BE2C (cell line): ENCODE measurements around the gene STK11.

Experiments used
- DNase-seq: peaks from one replicate; pipeline ENCODE4 v3.0.0-alpha.2; 2020
- H3K27me3 ChIP-seq: fragments of 250-450 bp; sonication (Bioruptor Pico); 2 replicates; pipeline ENCODE4 v1.5.1; 2020; ENCODE audit warnings: mild to moderate bottlenecking
- H3K36me3 ChIP-seq: fragments of 250-450 bp; sonication (Bioruptor Pico); 2 replicates; pipeline ENCODE4 v1.5.1; 2020; ENCODE audit warnings: mild to moderate bottlenecking
- H3K4me1 ChIP-seq: fragments of 250-450 bp; sonication (Bioruptor Pico); 2 replicates; pipeline ENCODE4 v1.5.1; 2020
- H3K4me3 ChIP-seq: 2 replicates; pipeline ENCODE4 v1.5.1; 2011; ENCODE audit warnings: low read depth, low read length
- H3K9me3 ChIP-seq: fragments of 250-450 bp; sonication (Bioruptor Pico); 2 replicates; pipeline ENCODE4 v1.5.1; 2020
- TF ChIP-seq, protein P1 (sequence below): IDR thresholded peaks from 2 replicates; pipeline ENCODE4 v1.5.1; 2012; ENCODE audit warnings: mild to moderate bottlenecking, low read depth, low read length

STK11 gene

DNA sequence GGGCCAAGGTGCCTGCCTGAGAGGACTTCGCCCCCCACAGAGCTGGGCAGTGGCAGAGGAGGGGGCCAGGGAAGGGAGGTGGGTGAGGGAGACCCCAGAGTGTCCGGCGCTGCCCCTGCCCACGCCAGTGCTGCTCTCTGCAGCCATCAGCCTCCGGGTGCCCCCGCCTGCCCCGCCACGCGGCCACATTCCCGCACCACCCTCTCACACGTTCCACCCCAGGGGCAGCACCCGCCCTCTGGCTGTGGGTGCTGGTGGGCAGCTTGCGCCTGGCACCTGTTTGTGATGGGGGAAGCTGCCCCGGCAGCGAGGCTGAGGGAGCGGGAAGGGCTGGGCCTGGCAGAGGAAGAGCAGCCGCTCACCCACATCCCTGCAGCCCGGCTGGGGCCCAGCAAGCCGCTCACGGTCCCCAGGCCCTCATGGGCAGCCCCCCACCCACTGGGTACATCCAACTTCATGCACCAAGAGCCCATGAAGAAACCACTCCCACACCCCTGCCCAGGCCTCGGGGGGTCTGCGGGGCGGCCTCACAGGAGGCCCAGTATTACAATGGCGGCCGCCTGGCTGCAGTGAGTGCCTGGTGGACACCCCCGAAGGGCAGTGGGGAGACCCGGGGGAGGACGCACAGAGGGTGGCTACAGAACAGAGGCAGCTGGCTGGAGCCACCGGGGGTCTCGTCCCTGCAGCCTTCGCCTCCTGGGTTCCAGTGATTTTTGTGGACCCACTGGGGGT is 45.5 kb upstream of the STK11 start:
- DNase-seq, result no peak
- no peaks in the 10 kb centered on the region for H3K36me3 ChIP-seq

DNA sequence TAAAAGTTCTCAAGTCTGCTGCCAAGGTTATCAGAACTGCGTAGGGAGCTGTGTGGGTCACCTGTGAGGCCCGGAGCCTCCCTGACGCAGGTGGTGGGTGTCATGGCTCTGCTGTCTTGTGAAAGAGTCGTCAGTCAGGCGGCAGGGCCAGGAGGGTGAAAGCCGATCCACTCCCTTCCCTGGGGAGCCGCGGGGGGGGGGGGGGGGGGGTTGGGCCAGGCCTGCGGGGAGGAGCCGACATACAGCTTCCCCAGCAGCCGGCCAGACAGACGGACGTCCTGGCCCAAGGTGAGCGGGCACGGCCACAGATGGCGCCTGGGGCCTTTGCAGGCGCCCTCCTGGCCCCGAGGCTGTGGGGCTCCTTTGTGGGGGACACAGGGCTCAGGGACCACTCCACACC is 43.9 kb upstream of the STK11 start:
- DNase-seq, result no peak
- no peaks in the 10 kb centered on the region for H3K4me1 ChIP-seq
- no peaks in the 10 kb centered on the region for H3K27me3 ChIP-seq
- TF ChIP-seq, protein P1, sequence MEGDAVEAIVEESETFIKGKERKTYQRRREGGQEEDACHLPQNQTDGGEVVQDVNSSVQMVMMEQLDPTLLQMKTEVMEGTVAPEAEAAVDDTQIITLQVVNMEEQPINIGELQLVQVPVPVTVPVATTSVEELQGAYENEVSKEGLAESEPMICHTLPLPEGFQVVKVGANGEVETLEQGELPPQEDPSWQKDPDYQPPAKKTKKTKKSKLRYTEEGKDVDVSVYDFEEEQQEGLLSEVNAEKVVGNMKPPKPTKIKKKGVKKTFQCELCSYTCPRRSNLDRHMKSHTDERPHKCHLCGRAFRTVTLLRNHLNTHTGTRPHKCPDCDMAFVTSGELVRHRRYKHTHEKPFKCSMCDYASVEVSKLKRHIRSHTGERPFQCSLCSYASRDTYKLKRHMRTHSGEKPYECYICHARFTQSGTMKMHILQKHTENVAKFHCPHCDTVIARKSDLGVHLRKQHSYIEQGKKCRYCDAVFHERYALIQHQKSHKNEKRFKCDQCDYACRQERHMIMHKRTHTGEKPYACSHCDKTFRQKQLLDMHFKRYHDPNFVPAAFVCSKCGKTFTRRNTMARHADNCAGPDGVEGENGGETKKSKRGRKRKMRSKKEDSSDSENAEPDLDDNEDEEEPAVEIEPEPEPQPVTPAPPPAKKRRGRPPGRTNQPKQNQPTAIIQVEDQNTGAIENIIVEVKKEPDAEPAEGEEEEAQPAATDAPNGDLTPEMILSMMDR, result no peak
- H3K4me3 ChIP-seq, result no peak overlapping the region
- no peaks in the 10 kb centered on the region for H3K9me3 ChIP-seq
- H3K36me3 ChIP-seq, result peaks cover 4% of the 10 kb centered on the region

More for the DNA sequence above, 45.5 kb upstream of the STK11 start:
- Histone ChIP-seq H3K27me3 (no peaks in the 10 kb centered on the region), H3K4me1 (peaks cover 6% of the 10 kb centered on the region), H3K4me3 (no peak overlapping the region), H3K9me3 (no peaks in the 10 kb centered on the region)
- TF ChIP-seq, protein P1, result no peak

DNA sequence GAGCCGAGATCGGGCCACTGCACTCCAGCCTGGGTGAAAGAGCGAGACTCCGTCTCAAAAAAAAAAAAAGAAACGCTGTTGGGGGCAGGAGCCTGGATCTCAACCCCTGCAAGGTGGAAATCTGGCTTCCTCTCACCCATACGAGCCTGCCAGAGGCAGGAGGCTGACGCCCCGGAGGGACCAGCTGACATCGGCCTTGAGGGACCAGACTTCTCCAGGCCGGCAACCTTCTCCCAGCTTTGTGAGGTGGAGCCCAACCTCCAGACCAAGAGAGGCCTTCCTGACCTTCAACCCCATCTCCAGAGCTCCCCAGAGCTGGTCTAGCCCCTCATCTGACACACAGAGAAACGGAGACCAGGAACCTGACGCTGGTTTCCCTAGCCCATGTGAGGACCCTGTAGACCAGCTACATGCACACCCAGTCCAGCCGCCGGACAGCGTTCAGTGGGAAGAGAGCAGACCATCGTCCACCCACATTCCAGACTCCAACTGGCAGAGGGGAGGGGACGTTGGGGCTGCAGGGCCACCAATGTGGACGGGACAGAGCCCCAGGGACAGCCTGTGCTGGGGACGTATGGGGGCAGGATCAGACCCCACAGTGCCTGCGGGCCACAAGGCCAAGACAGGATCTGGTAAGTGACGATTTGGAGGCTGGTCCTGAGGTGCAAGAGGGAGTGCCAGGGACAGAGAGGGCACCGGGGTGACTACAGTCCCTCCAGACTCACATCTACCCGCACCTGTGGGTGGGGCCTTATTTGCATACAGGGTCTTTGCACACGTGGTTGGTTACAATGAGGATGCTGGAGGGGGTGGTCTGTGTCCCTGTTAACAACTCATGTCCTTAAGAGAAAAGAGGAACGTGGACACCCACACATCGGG is 42.9 kb upstream of the STK11 start:
- TF ChIP-seq, protein P1, result no peak
- peaks cover 9% of the 10 kb centered on the region for H3K36me3 ChIP-seq
- H3K9me3 ChIP-seq, result no peaks in the 10 kb centered on the region
- H3K4me3 ChIP-seq, result no peak overlapping the region
- no peaks in the 10 kb centered on the region for H3K27me3 ChIP-seq
- no peaks in the 10 kb centered on the region for H3K4me1 ChIP-seq
- no peak for DNase-seq

DNA sequence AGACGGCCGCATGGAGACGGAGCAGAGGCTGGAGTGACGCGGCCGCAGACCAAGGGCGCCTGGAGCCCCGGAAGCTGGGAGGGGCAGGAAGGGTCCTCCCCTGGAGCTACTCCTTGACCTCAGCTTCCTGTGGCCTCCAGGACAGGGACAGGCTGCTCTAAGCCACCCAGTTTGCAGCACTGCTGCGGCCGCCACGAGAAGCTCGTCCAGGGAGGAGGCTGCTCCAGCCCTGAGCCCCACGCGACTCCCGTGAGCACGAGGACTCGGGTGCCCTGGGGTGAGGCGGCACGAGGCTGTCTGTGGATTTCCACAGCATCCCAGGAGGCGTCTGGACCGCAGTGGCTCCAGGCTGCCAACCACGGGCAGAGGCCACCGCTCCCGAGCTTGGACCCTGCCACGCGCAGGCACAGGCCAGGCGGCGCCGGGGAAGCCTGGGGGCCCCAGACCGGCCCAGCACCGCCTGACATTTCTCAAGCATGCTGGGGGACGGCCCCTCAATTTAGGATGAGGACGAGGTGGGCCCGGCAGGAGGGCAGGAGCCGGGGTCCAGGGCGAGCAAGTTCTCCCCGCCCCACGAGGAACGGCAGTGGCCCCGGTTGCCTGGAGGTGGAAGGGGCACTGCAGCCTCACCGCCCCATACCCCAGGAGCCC is 42.2 kb upstream of the STK11 start:
- H3K4me3 ChIP-seq, result no peak overlapping the region
- H3K27me3 ChIP-seq, result no peaks in the 10 kb centered on the region
- H3K36me3 ChIP-seq, result peaks cover 9% of the 10 kb centered on the region
- TF ChIP-seq, protein P1, result no peak
- no peak for DNase-seq
- H3K9me3 ChIP-seq, result no peaks in the 10 kb centered on the region
- H3K4me1 ChIP-seq, result no peaks in the 10 kb centered on the region

DNA sequence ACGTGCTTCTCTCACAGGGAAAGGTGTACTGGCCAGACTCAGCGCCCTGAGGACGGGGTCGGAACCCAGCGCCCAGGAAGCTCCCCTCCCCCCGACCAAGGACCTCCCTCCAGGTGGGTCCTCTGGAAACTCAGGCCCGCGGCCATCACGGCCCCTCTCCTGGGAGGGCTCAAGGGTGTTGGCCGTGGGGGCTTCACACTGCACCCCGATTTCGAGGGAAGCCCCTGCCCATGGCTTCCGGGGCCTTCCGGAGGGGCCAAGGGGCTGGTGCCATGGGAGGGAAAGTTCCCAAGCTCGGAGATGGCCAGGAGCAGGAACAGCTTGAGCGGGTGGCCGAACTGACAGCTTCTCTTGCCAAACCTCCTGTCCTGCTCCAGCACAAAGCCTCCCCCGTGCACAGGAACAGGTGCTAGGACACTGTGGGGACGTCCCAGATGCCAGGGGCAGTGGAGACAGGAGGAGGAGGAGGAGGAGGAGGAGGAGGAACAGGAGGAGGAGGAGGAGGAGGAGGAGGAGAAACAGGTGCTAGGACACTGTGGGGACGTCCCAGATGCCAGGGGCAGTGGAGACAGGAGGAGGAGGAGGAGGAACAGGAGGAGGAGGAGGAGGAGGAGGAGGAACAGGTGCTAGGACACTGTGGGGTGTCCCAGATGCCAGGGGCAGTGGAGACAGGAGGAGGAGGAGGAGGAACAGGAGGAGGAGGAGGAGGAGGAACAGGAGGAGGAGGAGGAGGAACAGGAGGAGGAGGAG is 41.5 kb upstream of the STK11 start:
- Histone ChIP-seq H3K27me3 (no peaks in the 10 kb centered on the region), H3K4me1 (no peaks in the 10 kb centered on the region; the same call in 1 of the 2 replicates), H3K4me3 (no peak overlapping the region), H3K9me3 (no peaks in the 10 kb centered on the region), H3K36me3 (peaks cover 9% of the 10 kb centered on the region)
- TF ChIP-seq, protein P1, result no peak
- no peak for DNase-seq
